ENCODE data around the gene STIM1. TPM values are rescaled to one million over a fixed set of nuclear protein-coding genes. Genes with fewer than 3 reads are reported as not detected.
"Not testable (repeated sequence)": the region's sequence is repeated elsewhere in the genome, so short reads cannot be mapped to it uniquely, and the experiment has no call there.

STIM1 gene
- polyA plus RNA-seq, 1 donor from 2014 or later, result 22.1 TPM

GRCh38 chr11:4094348-4095291 lies 239.2 kb downstream of the STIM1 start, which contains the start of gene RRM1:
RRM1 (plus strand) TSS chr11:4094799; CDS start chr11:4095013, 214 bp downstream.
- peak within 1 kb of the TSS; percentile 95 to 100 (median 98) for H3K27ac Mint-ChIP-seq
- H3K36me3 Mint-ChIP-seq, result no peaks in the 10 kb centered on the region
- H3K9me3 Mint-ChIP-seq, result no peaks in the 10 kb centered on the region
- H3K4me1 Mint-ChIP-seq, result peaks cover 37 to 41% (median 39%) of the 10 kb centered on the region in 3 donors
- H3K27me3 Mint-ChIP-seq, result peaks cover 1% of the 10 kb centered on the region
- peak within 1 kb of the TSS; percentile 95 to 100 (median 98) for H3K4me3 Mint-ChIP-seq

- peaks cover 31 to 36% (median 33%) of the 10 kb centered on the region in 3 donors for H3K4me1 Mint-ChIP-seq
- no peaks in the 10 kb centered on the region for H3K36me3 Mint-ChIP-seq
- peak overlapping the region; percentile 95 to 100 (median 98) for H3K4me3 Mint-ChIP-seq
- peak overlapping the region; percentile 95 to 100 (median 98) for H3K27ac Mint-ChIP-seq
- H3K27me3 Mint-ChIP-seq, result peaks cover 1% of the 10 kb centered on the region
- H3K9me3 Mint-ChIP-seq, result no peaks in the 10 kb centered on the region
Observed at GRCh38 chr11:4095509-4096230, 240.2 kb downstream of the STIM1 start.

GRCh38 chr11:4098026-4098621 lies 242.7 kb downstream of the STIM1 start:
- Mint-ChIP-seq H3K27ac (no peak overlapping the region), H3K4me3 (no peak overlapping the region), H3K9me3 (no peaks in the 10 kb centered on the region), H3K4me1 (peaks cover 29 to 36% (median 32%) of the 10 kb centered on the region in 3 donors), H3K27me3 (peaks cover 1% of the 10 kb centered on the region), H3K36me3 (peaks cover 6% of the 10 kb centered on the region)

- Mint-ChIP-seq H3K27me3 (no peaks in the 10 kb centered on the region), H3K4me3 (no peak overlapping the region), H3K36me3 (peaks cover 8% of the 10 kb centered on the region), H3K27ac (no peak overlapping the region), H3K4me1 (peaks cover 11 to 14% (median 12%) of the 10 kb centered on the region in 3 donors), H3K9me3 (no peaks in the 10 kb centered on the region)
Observed at GRCh38 chr11:4102711-4103110, 247.2 kb downstream of the STIM1 start.

GRCh38 chr11:4103269-4103668 lies 247.8 kb downstream of the STIM1 start:
- Mint-ChIP-seq H3K4me1 (peaks cover 11 to 14% (median 12%) of the 10 kb centered on the region in 3 donors), H3K27ac (no peak overlapping the region), H3K27me3 (no peaks in the 10 kb centered on the region), H3K4me3 (no peak overlapping the region), H3K9me3 (no peaks in the 10 kb centered on the region), H3K36me3 (peaks cover 8% of the 10 kb centered on the region)

- Mint-ChIP-seq H3K27me3 (no peaks in the 10 kb centered on the region), H3K9me3 (no peaks in the 10 kb centered on the region), H3K27ac (no peak overlapping the region), H3K4me3 (no peak overlapping the region), H3K4me1 (peaks cover 0 to 3% (median 1%) of the 10 kb centered on the region in 3 donors), H3K36me3 (peaks cover 8% of the 10 kb centered on the region)
Observed at GRCh38 chr11:4105916-4106315, 250.5 kb downstream of the STIM1 start.

GRCh38 chr11:4111834-4112233 lies 256.4 kb downstream of the STIM1 start:
- Mint-ChIP-seq H3K4me1 (peaks cover 0 to 2% (median 0%) of the 10 kb centered on the region in 3 donors), H3K36me3 (peaks cover 4% of the 10 kb centered on the region), H3K4me3 (no peak overlapping the region), H3K27me3 (no peaks in the 10 kb centered on the region), H3K9me3 (no peaks in the 10 kb centered on the region), H3K27ac (no peak overlapping the region)

- H3K36me3 Mint-ChIP-seq, result peaks cover 15% of the 10 kb centered on the region
- no peak overlapping the region for H3K4me3 Mint-ChIP-seq
- H3K27me3 Mint-ChIP-seq, result no peaks in the 10 kb centered on the region
- H3K9me3 Mint-ChIP-seq, result no peaks in the 10 kb centered on the region
- H3K4me1 Mint-ChIP-seq, result peaks cover 0 to 6% (median 0%) of the 10 kb centered on the region in 3 donors
- H3K27ac Mint-ChIP-seq, result no peak overlapping the region
Observed at GRCh38 chr11:4115128-4115527, 259.7 kb downstream of the STIM1 start.

GRCh38 chr11:4118107-4118506 lies 262.6 kb downstream of the STIM1 start:
- H3K36me3 Mint-ChIP-seq, result peaks cover 24% of the 10 kb centered on the region
- no peaks in the 10 kb centered on the region for H3K27me3 Mint-ChIP-seq
- H3K9me3 Mint-ChIP-seq, result no peaks in the 10 kb centered on the region
- H3K4me3 Mint-ChIP-seq, result no peak overlapping the region
- H3K27ac Mint-ChIP-seq, result no peak overlapping the region
- peaks cover 0 to 6% (median 0%) of the 10 kb centered on the region in 3 donors for H3K4me1 Mint-ChIP-seq

- Mint-ChIP-seq H3K27me3 (no peaks in the 10 kb centered on the region), H3K4me1 (no peaks in the 10 kb centered on the region), H3K4me3 (no peak overlapping the region), H3K36me3 (peaks cover 27% of the 10 kb centered on the region), H3K27ac (no peak overlapping the region), H3K9me3 (peaks cover 0 to 2% (median 0%) of the 10 kb centered on the region in 3 donors)
Observed at GRCh38 chr11:4123218-4123617, 267.8 kb downstream of the STIM1 start.

- Mint-ChIP-seq H3K4me1 (no peaks in the 10 kb centered on the region), H3K4me3 (no peak overlapping the region), H3K36me3 (peaks cover 20% of the 10 kb centered on the region), H3K27me3 (no peaks in the 10 kb centered on the region), H3K27ac (no peak overlapping the region), H3K9me3 (peaks cover 0 to 2% (median 0%) of the 10 kb centered on the region in 3 donors)
Observed at GRCh38 chr11:4125141-4125540, 269.7 kb downstream of the STIM1 start.

- H3K9me3 Mint-ChIP-seq, result peaks cover 0 to 2% (median 0%) of the 10 kb centered on the region in 3 donors
- H3K27me3 Mint-ChIP-seq, result no peaks in the 10 kb centered on the region
- no peak overlapping the region for H3K27ac Mint-ChIP-seq
- H3K4me1 Mint-ChIP-seq, result no peaks in the 10 kb centered on the region
- H3K36me3 Mint-ChIP-seq, result peaks cover 17% of the 10 kb centered on the region
- H3K4me3 Mint-ChIP-seq, result no peak overlapping the region
Observed at GRCh38 chr11:4127357-4127756, 271.9 kb downstream of the STIM1 start.

- not testable (repeated sequence) for H3K4me3 Mint-ChIP-seq, H3K27ac Mint-ChIP-seq, H3K27me3 Mint-ChIP-seq, H3K4me1 Mint-ChIP-seq, H3K9me3 Mint-ChIP-seq
- H3K36me3 Mint-ChIP-seq, result peaks cover 16% of the 10 kb centered on the region
Observed at GRCh38 chr11:4130219-4130618, 274.8 kb downstream of the STIM1 start.

- no peak overlapping the region for H3K27ac Mint-ChIP-seq
- H3K36me3 Mint-ChIP-seq, result peaks cover 30% of the 10 kb centered on the region
- no peaks in the 10 kb centered on the region for H3K27me3 Mint-ChIP-seq
Observed at GRCh38 chr11:4134806-4135205, 279.3 kb downstream of the STIM1 start.

GRCh38 chr11:4138497-4138896 lies 283.0 kb downstream of the STIM1 start:
- Mint-ChIP-seq H3K36me3 (peaks cover 33% of the 10 kb centered on the region), H3K9me3 (peaks cover 1 to 27% (median 15%) of the 10 kb centered on the region in 3 donors), H3K4me1 (no peaks in the 10 kb centered on the region), H3K27ac (peak overlapping the region in 1 of 3 donors; percentile 48), H3K27me3 (no peaks in the 10 kb centered on the region), H3K4me3 (no peak overlapping the region)

More at GRCh38 chr11:4134806-4135205, 279.3 kb downstream of the STIM1 start:
- Mint-ChIP-seq H3K4me3 (no peak overlapping the region), H3K9me3 (peaks cover 1 to 10% (median 5%) of the 10 kb centered on the region in 3 donors), H3K4me1 (no peaks in the 10 kb centered on the region)
